NCI-H524 treated with DMSO at 0.1 percent for 48 hours (cell line): ENCODE data around the gene SLC25A4.
A peak's percentile ranks its signal among the peaks of the same experiment; 100 is the strongest.
"Not testable (repeated sequence)": the region's sequence is repeated elsewhere in the genome, so short reads cannot be mapped to it uniquely, and the experiment has no call there.

Experiments used
- DNase-seq: peaks from one replicate; lab custom pipeline; 2025; lab: John Stamatoyannopoulos, UW

Gene SLC25A4

DNA sequence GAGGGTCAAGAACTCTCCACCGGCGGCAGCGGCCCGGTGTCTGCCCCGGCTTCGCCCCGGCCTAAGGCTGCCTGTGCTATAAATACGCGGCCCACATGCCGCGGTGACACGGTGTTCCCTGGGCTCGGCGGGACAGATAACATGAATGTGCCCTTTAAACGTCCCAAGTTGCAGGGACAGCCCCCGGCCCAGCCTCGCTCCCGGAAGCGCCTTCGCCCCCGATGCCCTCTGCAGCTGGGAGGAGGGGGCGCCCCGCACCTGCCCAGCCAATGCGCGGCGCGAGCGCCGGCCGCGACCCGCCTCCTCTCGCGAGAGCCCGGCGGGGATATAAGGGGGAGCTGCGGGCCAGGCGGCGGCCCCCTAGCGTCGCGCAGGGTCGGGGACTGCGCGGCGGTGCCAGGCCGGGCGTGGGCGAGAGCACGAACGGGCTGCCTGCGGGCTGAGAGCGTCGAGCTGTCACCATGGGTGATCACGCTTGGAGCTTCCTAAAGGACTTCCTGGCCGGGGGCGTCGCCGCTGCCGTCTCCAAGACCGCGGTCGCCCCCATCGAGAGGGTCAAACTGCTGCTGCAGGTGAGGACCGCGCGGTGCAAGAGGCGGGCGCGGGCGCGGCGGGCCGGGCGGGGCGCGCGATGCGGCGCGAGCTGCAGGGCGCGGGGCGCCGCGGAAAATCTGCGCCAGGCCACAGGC lies at the start of gene SLC25A4:
SLC25A4 (plus strand) TSS at position 355 of the 689 bp plus-strand sequence; CDS start at position 462, 107 bp downstream.
- no peak for DNase-seq

DNA sequence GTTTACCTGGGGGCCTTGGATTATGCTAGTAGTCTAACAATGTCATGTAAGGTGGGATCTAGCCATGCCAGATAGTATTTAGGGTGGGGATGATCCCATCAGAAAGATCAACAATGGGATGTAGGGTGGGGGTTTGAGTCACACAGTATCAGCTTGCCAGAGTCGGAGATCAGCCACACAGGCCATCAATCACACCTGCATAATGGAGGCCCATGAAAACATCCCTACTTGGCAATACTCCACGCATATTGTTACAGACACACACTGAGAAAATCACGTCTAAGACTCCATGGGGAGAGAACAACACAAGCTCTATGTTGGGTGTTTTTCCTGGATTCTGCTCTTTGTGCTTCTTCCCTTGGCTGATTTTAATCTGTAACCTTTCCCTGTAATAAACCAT lies 49.5 kb upstream of the SLC25A4 start:
- DNase-seq, result no peak

DNA sequence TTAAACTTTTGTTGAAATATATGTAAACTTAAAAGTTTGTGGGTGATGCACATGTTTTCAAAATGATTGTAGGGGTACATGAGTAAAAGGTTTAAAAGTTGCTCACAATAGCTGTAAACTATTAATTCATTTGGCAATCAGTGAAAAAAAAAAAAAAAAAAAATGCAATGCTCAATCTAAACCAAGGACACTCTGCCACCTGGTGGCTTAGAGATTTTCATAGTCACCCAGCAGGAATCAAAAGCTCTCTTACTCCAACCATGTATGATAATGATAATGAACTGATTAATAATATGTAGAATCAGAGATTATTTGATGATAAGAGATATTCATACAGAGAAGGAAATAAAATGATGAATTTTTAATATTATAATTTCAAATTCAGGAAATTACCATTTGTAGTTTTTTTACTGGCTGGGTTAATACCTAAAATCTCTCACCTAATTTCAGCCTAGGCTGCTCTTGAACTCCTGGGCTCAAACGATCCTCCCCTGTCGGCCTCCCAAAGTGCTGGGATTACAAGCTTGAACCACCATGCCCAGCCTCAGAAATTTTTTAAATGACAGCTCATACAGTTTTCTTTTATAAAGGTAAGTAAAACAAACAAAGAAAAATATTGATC lies 46.9 kb upstream of the SLC25A4 start:
- no peak for DNase-seq

DNA sequence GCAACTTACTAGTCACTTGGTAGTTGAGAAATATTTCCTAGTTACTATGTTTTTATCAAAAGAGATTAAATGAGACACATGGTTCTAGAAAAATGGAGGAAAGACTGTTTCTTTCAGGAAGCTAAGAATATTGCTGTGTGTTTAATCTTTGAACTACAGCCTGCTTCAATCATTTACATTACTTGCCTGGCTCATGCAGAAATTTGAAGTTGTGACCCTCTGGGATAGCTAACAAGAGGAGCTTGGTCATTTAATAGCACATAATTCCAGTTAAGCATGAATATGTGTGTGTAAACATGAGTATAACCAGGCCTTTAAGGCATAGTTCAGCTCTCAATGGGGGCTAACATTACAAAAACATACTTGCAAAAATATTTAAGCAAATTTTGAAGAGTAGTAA lies 44.6 kb upstream of the SLC25A4 start:
- no peak for DNase-seq

DNA sequence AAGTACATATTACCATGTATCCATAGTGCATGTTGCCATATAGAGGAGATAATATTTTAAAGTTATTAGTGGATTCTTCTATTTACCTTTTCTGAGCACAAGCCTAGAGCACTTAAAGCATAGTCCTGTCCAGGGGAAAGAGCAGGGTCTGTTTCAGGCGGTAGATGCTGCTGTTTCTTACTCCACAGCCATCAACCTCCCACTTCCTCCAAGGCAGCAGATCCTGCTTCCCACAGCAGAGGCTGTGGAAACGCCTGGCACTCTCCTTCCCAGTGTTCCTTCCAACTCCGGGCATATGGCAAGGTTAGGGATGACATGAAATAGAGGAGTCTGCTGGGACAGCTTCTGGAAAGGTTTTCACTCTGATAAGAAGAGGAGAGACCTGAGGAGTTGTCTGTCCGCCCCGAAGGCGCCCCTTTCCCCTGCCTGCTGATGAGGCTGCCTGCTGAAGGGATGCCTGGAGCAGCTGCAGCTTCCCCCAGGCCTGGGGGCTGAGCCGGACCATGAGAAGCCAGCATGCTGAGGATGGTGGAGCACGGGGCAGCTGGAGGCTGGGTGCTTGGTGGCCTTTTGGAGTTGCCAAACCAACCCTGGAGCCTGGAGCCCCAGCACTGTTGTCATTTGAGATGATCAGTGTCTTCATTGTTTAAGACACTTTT lies 43.9 kb upstream of the SLC25A4 start:
- DNase-seq, result no peak

DNA sequence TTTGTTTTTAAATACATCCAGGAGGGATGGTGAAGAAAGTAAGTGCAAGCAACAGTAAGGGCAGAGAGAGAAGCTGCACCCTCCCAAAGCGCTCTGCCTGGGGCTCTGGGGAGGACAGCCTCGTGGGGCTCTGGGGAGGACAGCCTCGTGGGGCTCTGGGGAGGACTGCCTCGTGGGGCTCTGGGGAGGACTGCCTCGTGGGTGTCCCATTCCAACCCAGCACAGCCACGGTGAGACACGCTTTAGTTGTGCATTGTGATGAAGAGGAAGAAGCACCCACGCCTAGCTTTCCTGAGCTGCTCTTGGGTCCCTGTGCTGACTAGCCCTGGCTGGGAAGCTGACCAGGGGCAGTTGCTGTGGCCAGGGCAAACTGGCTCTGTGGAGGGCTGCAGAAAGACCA lies 43.1 kb upstream of the SLC25A4 start:
- DNase-seq, result no peak

DNA sequence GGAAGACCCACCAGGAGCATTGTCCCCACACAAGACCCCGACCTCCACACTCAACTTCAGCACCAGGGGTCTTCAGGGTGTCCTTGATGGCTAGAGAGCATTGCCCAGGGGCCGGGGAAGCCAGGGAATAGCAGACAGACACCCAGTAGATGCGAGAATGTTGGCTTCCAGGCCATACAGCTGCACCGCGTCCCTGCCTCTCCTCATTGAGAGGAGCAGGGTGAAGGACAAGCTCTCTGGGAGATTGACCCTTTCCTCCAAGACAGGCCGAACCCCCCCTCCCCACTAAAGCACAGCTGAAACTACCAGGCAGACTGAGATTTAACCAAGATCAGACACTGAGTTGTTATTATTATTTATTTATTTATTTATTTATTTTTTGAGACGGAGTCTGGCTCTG lies 42.6 kb upstream of the SLC25A4 start:
- DNase-seq, result no peak

DNA sequence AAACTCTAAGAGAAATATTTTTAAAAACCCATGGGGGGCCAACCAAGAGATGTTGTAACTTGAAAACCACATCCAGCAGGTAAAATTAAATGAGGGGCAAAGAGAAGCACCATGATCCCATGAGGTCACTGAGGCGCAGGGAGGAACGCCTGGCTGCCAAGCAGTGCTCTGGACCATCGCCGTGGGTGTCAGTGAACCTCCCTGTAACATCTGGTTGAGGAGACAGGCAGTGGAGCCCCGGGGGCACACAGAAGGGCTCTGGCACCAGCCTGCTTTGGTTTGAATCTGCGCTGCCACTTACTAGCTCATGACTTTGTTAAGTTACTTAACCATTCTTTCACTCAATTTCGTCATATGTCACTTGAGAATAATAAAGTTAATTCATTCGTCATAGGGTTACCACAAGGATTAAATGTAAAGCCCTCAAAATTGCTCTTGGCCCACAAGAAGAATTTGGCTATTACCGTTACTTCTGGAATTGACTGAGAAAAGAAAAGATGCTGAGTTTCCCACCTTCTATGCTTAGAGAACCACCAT lies 41.6 kb upstream of the SLC25A4 start:
- DNase-seq, result no peak

DNA sequence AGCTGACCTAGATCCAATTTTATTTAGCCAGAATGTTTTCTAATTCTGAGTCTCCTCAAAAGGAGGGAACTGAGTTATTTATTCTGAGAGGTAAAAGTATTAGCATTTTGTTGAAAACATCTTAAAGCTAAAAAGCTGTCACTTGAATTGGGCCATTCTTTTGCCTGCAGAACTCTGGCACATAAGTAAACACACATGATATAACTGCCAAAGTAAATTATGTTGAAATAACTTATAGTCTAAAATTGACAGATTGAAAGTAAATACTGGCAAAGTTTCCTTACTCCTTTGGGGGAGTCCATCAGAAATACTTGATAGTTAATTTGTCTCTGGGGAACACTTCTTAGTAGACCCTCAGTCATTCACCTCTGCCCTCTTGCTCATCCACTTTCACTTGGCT lies 38.3 kb upstream of the SLC25A4 start:
- no peak for DNase-seq

DNA sequence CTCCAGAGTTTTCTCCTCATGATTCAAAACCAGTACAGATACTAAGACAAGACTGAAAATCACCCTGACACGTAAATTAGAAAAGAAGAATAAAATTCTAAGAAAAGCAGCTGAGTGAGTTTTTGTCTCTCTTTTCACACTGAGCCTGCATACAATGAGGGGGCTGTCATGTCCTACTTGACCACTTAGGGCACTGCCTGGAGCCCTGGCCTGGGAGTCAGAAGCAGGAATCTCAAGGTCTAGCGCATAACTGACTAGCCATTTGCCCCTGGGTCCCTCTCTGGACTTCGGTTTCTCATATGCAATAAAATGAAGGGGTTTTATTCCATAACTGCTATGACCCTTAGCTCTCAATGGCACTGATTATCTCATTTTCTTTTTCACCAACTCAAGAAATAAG lies 36.7 kb upstream of the SLC25A4 start:
- no peak for DNase-seq

DNA sequence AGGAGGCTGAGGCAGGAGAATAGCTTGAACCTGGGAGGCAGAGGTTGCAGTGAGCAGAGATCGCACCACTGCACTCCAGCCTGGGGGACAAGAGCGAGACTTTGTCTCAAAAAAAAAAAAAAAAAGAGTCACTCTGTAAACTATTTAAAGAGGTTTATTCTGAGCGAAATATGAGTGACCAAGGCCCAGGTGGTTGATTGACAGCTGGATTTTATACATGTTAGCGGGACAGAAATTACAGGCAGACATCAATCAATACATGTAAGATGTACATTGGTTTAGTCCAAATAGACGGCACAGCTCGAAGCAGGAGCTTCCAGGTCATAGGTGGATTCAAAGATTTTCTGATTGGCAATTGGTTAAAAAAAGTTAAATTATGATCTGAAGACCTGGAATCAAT lies 35.5 kb upstream of the SLC25A4 start:
- not testable (repeated sequence) for DNase-seq

DNA sequence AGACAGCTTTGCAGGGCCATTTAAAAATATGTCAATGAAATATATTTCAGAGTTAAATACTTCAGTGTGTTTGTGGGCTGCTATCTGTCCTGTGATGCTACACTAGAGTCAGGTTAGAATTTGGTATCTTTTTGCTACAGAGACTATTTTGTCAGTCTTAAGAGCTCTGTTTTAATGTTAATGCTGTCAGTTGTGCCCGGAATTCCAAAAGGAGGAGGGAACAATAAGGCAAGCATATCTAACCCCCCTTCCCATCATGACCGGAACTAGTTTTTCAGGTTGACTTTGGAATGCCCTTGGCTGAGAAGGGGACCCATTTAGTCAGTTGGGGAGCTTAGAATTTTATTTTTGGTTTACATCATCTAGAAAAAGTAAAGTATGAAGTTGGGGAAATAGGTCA lies 34.9 kb upstream of the SLC25A4 start:
- no peak for DNase-seq

DNA sequence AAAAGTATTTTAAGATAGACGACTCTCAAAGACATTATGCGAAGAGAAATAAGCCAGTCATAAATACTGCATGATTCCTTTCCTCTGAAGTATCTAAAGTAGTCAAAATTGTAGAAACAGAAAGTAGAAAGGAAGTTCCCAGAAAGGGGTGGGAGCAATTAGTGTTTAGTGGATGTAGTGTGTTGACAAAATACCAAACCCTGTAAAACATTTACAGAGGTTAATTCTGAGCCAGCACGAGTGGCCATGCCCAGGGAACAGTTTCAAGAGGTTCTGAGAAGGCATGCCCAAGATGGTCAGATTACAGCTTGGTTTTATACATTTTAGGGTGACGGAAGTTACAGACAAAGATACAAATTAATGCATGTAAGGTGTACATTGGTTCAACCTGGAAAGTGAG lies 34.4 kb upstream of the SLC25A4 start:
- DNase-seq, result no peak

DNA sequence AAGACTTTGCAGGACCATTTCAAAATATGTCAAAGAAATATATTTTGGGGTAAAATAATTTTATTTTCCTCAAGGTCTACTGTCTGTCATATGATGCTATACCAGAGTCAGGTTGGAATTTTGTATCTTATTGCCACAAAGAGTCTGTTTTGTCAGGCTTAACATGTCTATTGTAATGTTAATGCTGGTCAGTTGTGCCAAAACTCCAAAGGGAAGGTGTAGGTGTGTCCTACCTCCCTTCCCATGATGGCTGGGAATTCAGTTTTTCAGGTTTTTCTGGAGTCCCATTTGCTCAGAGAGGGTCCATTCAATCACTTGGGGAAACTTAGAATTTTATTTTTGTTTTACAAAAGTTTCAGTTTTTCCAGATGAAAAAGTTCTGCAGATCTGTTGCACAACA lies 33.3 kb upstream of the SLC25A4 start:
- DNase-seq, result no peak

DNA sequence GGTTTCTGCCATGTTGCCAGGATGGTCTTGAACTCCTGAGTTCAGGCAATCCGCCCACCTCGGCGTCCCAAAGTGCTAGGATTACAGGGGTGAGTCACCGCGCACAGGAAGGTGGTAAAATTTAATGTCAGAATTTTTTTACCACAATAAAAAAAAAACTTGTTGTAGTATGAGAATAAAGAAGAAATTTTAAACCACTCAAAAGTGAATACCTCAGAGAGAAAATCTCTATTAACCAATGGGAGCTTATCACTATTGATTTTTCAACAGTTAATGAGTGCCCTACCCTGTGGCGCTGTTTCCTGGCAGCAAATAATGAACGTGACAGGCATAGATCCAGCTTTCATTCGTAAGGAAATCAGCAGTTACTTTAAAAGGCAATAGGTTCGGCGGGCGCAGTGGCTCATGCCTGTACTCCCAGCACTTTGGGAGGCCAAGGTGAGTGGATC lies 32.7 kb upstream of the SLC25A4 start:
- DNase-seq, result no peak

DNA sequence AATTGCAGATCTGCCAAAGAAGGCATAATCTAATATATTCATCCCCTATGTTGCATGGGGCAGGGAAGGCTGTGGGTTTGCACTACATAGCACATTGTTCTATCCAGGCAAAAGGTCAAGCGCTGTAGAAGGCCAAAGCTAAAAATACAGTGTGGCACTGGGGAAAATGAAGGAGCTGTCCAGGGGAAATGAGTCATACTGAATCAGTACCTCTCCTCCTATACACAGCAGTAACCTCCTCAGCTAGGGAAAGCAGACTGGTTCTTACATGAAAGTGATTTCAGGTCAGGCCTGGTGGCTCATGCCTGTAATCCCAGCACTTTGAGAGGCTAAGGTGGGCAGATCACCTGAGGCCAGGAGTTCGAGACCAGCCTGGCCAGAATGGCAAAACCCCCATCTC lies 31.0 kb upstream of the SLC25A4 start:
- no peak for DNase-seq

DNA sequence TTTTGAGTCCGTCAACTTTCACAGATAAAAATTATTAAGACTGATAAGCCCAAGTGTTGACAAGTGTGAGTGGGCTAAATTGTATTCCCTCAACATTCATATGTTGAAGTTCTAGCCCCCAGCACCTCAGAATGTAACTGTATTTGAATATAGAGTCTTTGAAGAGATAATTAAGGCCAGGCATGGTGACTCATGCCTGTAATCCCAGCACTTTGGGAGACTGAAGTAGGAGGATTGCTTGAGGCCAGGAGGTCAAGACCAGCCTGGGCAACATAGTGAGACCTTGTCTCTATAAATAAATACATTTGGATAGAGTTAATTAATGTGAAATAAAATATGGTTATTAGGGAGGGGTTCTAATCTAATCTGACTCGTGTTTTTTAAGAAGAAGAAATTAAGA lies 29.7 kb upstream of the SLC25A4 start:
- DNase-seq, result no peak

DNA sequence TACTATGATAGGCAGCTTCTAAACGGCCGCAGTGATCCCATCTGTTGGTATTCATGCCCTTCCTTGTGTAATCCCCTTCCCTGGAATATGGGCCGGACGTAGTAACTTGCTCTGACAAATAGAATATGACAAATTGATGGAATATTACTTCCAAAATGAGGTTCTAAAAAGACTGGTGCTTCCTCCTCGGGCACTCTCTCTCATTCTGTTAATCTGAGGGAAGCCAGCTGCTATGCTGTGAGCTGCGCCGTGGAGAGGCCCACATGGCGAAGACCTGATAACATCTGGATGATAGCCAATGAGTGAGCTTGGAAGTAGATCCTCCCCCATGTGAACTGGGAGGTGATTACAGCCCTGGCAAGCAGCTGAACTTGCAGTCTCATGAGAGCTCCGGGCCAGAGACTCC lies 27.2 kb upstream of the SLC25A4 start:
- peak; percentile 63 for DNase-seq

DNA sequence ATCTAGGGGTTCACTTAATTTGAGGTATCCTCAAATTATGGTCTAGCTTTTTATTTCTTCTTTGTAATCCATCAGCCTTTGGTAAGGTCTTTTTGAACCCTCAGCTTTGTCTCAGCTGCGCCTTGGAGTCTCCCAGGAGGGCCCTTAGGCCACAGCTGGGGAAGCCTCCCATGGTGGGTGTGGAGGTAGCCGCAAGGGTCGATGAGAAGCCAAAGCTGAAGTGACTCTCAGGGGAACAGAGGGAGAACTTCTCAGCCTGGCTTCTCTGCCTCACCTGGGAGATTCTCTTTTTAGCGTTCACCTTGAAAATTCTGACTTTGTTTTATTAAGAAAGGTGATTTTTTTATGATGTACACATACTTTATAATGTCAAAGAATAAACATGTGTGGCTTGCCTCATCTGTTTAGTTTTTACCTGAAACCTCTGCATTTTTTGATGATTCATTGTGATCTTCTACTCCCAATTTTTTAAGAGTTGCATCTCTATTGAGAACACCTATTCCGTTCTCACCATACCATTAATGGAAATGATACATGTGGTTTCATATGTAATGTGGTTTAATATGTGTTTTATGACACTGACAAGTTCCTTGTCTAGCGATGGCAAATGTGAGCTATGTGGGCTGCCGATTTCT lies 25.6 kb upstream of the SLC25A4 start:
- no peak for DNase-seq

DNA sequence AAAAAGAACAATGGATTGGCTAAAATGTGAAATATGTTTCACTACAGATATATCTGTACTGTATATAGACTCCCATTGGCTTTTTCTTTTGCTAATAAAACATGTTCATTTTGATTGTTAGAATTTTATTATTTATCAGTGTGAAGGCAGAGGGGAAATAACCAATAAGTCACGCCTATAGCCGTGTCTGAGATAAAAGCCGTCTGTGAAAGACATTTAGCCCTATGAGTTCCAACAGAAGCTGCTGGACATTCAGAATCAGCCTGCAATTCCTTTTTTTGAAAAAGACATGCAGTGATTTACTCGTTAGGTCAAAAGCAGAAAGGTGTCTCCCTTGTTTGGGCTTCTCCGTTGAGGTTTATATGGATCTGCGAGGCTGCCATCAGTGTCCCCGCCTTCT lies 24.2 kb upstream of the SLC25A4 start:
- no peak for DNase-seq

DNA sequence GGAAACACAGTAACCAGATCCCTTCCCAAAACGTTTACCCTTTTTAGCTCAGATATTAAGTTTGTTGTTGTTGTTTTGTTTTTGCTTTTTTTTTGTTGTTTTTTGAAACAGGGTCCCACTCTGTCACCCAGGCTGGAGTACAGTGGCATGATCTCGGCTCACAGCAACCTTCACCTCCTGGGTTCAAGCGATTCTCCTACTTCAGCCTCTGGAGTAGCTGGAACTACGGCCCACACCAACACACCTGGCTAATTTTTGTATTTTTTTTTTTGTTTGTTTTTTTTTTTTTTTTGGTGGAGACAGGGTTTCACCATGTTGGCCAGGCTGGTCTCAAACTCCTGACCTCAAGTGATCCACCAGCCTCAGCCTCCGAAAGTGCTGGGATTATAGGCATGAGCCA lies 23.6 kb upstream of the SLC25A4 start:
- not testable (repeated sequence) for DNase-seq

DNA sequence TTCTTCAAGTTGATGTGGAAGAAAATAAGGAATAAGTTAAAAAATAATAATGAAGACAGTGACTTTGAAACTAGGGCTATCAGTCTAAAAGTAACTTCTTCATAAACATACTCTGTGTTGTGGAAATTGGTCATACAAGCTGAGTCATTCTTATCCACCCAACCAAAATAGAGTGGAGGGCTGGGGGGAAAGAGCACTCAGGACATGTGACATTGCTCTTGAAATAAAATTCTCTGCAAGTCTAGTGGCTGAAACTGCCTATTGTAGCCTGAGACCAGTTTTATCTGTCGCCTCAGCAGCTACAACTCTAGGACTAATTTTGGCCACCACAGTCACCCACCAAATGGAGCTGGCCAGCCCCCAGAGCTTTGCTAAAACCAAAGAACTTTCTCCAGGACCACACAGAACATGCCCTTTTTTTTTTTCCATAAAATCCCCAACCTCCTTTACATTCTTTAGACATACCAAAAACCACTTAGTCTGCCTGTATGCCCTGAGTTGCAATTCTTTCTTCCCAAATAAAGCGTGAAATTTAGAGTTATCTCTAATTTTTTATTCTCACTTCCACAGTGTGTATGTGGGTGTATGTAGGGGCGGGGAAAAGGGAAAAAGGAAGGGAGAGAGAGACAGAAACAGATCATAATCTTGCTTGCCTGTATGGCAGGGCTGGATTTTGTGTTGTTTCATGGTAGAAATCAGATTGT lies 23.0 kb upstream of the SLC25A4 start:
- no peak for DNase-seq
